ENCODE results near the gene UNC13A. TPM values are rescaled to one million over a fixed set of nuclear protein-coding genes. Genes with fewer than 3 reads are reported as not detected.
A peak's percentile ranks its signal among the peaks of the same experiment; 100 is the strongest.

The UNC13A gene
- total RNA-seq, 1 donor from 2014 or later: 1.2 TPM

- Histone ChIP-seq H3K27me3 (ENCODE audit: insufficient read depth, low read length) (no peaks in the 10 kb centered on the region), H2AFZ (ENCODE audit: low read depth, low read length) (peak within 1 kb of the TSS; percentile 80), H3K9me3 (ENCODE audit: insufficient read depth, low read depth, low read length) (no peaks in the 10 kb centered on the region), H3K4me3 (ENCODE audit: insufficient read depth, low read depth, low read length) (peak within 1 kb of the TSS; percentile 80), H3K4me1 (ENCODE audit: insufficient read depth, low read length) (peaks cover 24% of the 10 kb centered on the region), H3K4me2 (ENCODE audit: low read length) (peak within 1 kb of the TSS; percentile 99), H4K20me1 (ENCODE audit: insufficient read depth, low read length) (peaks cover 37% of the 10 kb centered on the region), H3K27ac (ENCODE audit: low read depth, low read length) (peak within 1 kb of the TSS; percentile 45), H3K79me2 (ENCODE audit: insufficient read depth, low read length) (peaks cover 48% of the 10 kb centered on the region), H3K9ac (ENCODE audit: low read length) (peak within 1 kb of the TSS; percentile 83), H3K36me3 (ENCODE audit: insufficient read depth, low read length) (no peaks in the 10 kb centered on the region)
- Mint-ChIP-seq H3K36me3 (ENCODE audit: low read depth, unreplicated experiment) (peaks cover 4% of the 10 kb centered on the region), H3K4me3 (ENCODE audit: unreplicated experiment) (peak within 1 kb of the TSS; percentile 93), H3K4me1 (ENCODE audit: low read depth, unreplicated experiment) (peaks cover 24% of the 10 kb centered on the region), H3K27me3 (ENCODE audit: low read depth, unreplicated experiment) (no peaks in the 10 kb centered on the region), H3K27ac (ENCODE audit: unreplicated experiment) (peak within 1 kb of the TSS; percentile 80), H3K9me3 (ENCODE audit: unreplicated experiment) (no peaks in the 10 kb centered on the region)
- DNase-seq (ENCODE audit: low read depth): peak; percentile 17
- FAIRE-seq: no peak
- TF ChIP-seq EZH2 (IDR thresholded peaks at IDR 0.05; ENCODE audit: insufficient read depth, low read length): no peak
- TF ChIP-seq, protein P1, sequence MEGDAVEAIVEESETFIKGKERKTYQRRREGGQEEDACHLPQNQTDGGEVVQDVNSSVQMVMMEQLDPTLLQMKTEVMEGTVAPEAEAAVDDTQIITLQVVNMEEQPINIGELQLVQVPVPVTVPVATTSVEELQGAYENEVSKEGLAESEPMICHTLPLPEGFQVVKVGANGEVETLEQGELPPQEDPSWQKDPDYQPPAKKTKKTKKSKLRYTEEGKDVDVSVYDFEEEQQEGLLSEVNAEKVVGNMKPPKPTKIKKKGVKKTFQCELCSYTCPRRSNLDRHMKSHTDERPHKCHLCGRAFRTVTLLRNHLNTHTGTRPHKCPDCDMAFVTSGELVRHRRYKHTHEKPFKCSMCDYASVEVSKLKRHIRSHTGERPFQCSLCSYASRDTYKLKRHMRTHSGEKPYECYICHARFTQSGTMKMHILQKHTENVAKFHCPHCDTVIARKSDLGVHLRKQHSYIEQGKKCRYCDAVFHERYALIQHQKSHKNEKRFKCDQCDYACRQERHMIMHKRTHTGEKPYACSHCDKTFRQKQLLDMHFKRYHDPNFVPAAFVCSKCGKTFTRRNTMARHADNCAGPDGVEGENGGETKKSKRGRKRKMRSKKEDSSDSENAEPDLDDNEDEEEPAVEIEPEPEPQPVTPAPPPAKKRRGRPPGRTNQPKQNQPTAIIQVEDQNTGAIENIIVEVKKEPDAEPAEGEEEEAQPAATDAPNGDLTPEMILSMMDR (IDR thresholded peaks at IDR 0.05; ENCODE audit: insufficient read depth, low read depth, low read length): no peak
These were observed 31.0 kb upstream of the UNC13A start, which contains the start of gene MAP1S for GRCh38 chr19:17718947-17719711. TSS of gene MAP1S (plus strand) at chr19:17719480. CDS start at chr19:17719503, 23 bp downstream.

GRCh38 chr19:17718550-17718946 lies 30.4 kb upstream of the UNC13A start:
- no peaks in the 10 kb centered on the region for H3K9me3 Mint-ChIP-seq (ENCODE audit: unreplicated experiment)
- Histone ChIP-seq H3K36me3 (ENCODE audit: insufficient read depth, low read length) (no peaks in the 10 kb centered on the region), H3K9ac (ENCODE audit: low read length) (no peak overlapping the region), H2AFZ (ENCODE audit: low read depth, low read length) (no peak overlapping the region), H4K20me1 (ENCODE audit: insufficient read depth, low read length) (peaks cover 33% of the 10 kb centered on the region), H3K27ac (ENCODE audit: low read depth, low read length) (no peak overlapping the region), H3K27me3 (ENCODE audit: insufficient read depth, low read length) (no peaks in the 10 kb centered on the region), H3K4me1 (ENCODE audit: insufficient read depth, low read length) (peaks cover 24% of the 10 kb centered on the region), H3K4me2 (ENCODE audit: low read length) (no peak overlapping the region), H3K79me2 (ENCODE audit: insufficient read depth, low read length) (peaks cover 42% of the 10 kb centered on the region), H3K9me3 (ENCODE audit: insufficient read depth, low read depth, low read length) (no peaks in the 10 kb centered on the region), H3K4me3 (ENCODE audit: insufficient read depth, low read depth, low read length) (no peak overlapping the region)
- peaks cover 4% of the 10 kb centered on the region for H3K36me3 Mint-ChIP-seq (ENCODE audit: low read depth, unreplicated experiment)
- DNase-seq (ENCODE audit: low read depth): no peak
- H3K4me1 Mint-ChIP-seq (ENCODE audit: low read depth, unreplicated experiment): peaks cover 24% of the 10 kb centered on the region
- no peak for TF ChIP-seq EZH2 (IDR thresholded peaks at IDR 0.05; ENCODE audit: insufficient read depth, low read length)
- TF ChIP-seq, protein P1 (IDR thresholded peaks at IDR 0.05; ENCODE audit: insufficient read depth, low read depth, low read length): no peak
- no peaks in the 10 kb centered on the region for H3K27me3 Mint-ChIP-seq (ENCODE audit: low read depth, unreplicated experiment)
- FAIRE-seq: no peak
- H3K27ac Mint-ChIP-seq (ENCODE audit: unreplicated experiment): no peak overlapping the region
- peak overlapping the region; percentile 87 for H3K4me3 Mint-ChIP-seq (ENCODE audit: unreplicated experiment)
